OCI-LY1 (cell line): Measurements from ENCODE around the gene GNAI2.

Experiments used
- H2AFZ ChIP-seq: fragments of 200-600 bp; sonication (generic), shearing (Covaris generic); 2 replicates; pipeline ENCODE4 v1.6.0; 2014; ENCODE audit warnings: antibody characterized with exemption, mild to moderate bottlenecking, low read length
- H3F3A ChIP-seq: fragments of 200-600 bp; sonication (generic), shearing (Covaris generic); 2 replicates; pipeline ENCODE4 v1.6.0; 2014; ENCODE audit warnings: mild to moderate bottlenecking, antibody characterized with exemption, low read length, moderate library complexity; ENCODE audit not compliant: insufficient read depth
- H3K27ac ChIP-seq: fragments of 200-600 bp; sonication (generic); 2 replicates; pipeline ENCODE4 v1.5.1; 2014; ENCODE audit warnings: low read length, mixed run types, mild to moderate bottlenecking, low read depth; ENCODE audit not compliant: poor library complexity, severe bottlenecking
- H3K27me3 ChIP-seq: fragments of 200-600 bp; sonication (generic); 2 replicates; pipeline ENCODE4 v1.6.0; 2014; ENCODE audit warnings: antibody characterized with exemption, mild to moderate bottlenecking, low read length, moderate library complexity; ENCODE audit not compliant: insufficient read depth
- H3K36me3 ChIP-seq: fragments of 200-600 bp; sonication (generic); 2 replicates; pipeline ENCODE4 v1.6.1; 2014; ENCODE audit warnings: mild to moderate bottlenecking, antibody characterized with exemption, low read length, moderate library complexity, mixed read lengths; ENCODE audit not compliant: insufficient read depth
- H3K4me1 ChIP-seq: fragments of 200-600 bp; sonication (generic); 2 replicates; pipeline ENCODE4 v1.5.1; 2014; ENCODE audit warnings: mild to moderate bottlenecking, low read length, moderate library complexity; ENCODE audit not compliant: insufficient read depth, severe bottlenecking
- H3K4me2 ChIP-seq: fragments of 200-600 bp; sonication (generic), shearing (Covaris generic); 2 replicates; pipeline ENCODE4 v1.6.1; 2014; ENCODE audit warnings: low read length
- H3K4me3 ChIP-seq: fragments of 200-600 bp; sonication (generic); 2 replicates; pipeline ENCODE4 v1.5.1; 2014; ENCODE audit warnings: low read length, low read depth, mild to moderate bottlenecking, mixed read lengths; ENCODE audit not compliant: poor library complexity, severe bottlenecking
- H3K79me2 ChIP-seq: fragments of 200-600 bp; shearing (Covaris generic); 2 replicates; pipeline ENCODE4 v1.6.1; 2016; ENCODE audit warnings: mixed run types, low read length, mixed read lengths; ENCODE audit not compliant: insufficient read depth
- H3K9ac ChIP-seq: fragments of 200-600 bp; sonication (generic), shearing (Covaris generic); 2 replicates; pipeline ENCODE4 v1.6.1; 2014; ENCODE audit warnings: mild to moderate bottlenecking, low read length, mixed read lengths
- H3K9me2 ChIP-seq: fragments of 200-600 bp; sonication (generic), shearing (Covaris generic); 2 replicates; pipeline ENCODE4 v1.6.1; 2014; ENCODE audit warnings: low read depth, mild to moderate bottlenecking, low read length, mixed read lengths
- H3K9me3 ChIP-seq: fragments of 200-600 bp; shearing (Covaris generic); 2 replicates; pipeline ENCODE4 v1.6.1; 2014; ENCODE audit warnings: low read length, mixed read lengths
- H4K20me1 ChIP-seq: fragments of 200-600 bp; sonication (generic), shearing (Covaris generic); 2 replicates; pipeline ENCODE4 v1.6.0; 2016; ENCODE audit warnings: mild to moderate bottlenecking, low read length; ENCODE audit not compliant: insufficient read depth
- CTCF ChIP-seq: fragments of 200-600 bp; sonication (generic), shearing (Covaris generic); IDR thresholded peaks from 2 replicates; pipeline ENCODE4 v1.5.1; 2017; ENCODE audit warnings: mild to moderate bottlenecking, antibody characterized with exemption, low read length, moderate library complexity, mixed read lengths
- EZH2 ChIP-seq: fragments of 200-600 bp; sonication (generic), shearing (Covaris generic); IDR thresholded peaks from 2 replicates; pipeline ENCODE4 v1.8.0; 2017; ENCODE audit warnings: borderline replicate concordance, mixed run types, mild to moderate bottlenecking, antibody characterized with exemption, low read length, moderate library complexity, mixed read lengths

Gene GNAI2

DNA sequence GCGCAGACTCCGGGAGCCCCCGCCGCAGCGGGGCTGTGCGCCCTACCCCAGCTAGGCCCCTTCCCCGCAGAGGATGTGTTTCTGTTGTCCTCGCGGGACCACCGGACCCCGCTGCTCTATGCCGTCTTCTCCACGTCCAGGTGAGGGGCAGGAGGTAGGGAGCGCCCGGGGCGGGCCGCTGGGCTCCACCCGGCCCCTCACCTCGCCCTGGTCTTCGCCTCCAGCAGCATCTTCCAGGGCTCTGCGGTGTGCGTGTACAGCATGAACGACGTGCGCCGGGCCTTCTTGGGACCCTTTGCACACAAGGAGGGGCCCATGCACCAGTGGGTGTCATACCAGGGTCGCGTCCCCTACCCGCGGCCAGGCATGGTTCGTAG is 37.7 kb downstream of the GNAI2 start:
- no peaks in the 10 kb centered on the region for H3K79me2 ChIP-seq
- H3K4me2 ChIP-seq, result no peak overlapping the region
- no peaks in the 10 kb centered on the region for H4K20me1 ChIP-seq
- TF ChIP-seq EZH2, result no peak
- TF ChIP-seq CTCF, result no peak
- no peaks in the 10 kb centered on the region for H3K27me3 ChIP-seq
- no peaks in the 10 kb centered on the region for H3K9me3 ChIP-seq
- no peak overlapping the region for H2AFZ ChIP-seq
- no peak overlapping the region for H3K9ac ChIP-seq
- H3K9me2 ChIP-seq, result no peaks in the 10 kb centered on the region
- no peaks in the 10 kb centered on the region for H3K36me3 ChIP-seq
- no peak overlapping the region for H3K4me3 ChIP-seq
- peaks cover 6% of the 10 kb centered on the region for H3K4me1 ChIP-seq
- no peak overlapping the region for H3K27ac ChIP-seq
- no peaks in the 10 kb centered on the region for H3F3A ChIP-seq

DNA sequence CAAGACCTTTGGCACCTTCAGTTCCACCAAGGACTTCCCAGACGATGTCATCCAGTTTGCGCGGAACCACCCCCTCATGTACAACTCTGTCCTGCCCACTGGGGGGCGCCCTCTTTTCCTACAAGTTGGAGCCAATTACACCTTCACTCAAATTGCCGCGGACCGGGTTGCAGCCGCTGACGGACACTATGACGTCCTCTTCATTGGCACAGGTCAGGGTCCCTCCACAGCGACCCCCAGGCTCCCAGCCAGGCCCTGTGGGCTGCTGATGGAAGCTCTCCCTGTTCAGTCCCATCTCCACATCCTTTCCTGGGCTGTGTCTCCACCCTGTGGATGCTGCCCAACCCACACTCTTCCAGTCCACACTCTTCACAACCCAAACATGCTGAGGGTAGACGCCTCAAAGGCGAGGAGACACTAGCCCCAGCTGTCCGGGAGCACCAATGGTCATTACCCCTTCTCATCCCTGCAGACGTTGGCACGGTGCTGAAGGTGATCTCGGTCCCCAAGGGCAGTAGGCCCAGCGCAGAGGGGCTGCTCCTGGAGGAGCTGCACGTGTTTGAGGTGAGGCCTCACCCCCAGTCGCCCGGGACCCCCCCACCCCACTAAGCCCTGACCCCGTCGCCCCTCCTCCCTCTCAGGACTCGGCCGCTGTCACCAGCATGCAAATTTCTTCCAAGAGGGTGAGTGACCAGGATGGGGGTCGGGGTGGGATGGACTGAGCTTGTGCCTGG is 38.5 kb downstream of the GNAI2 start:
- Histone ChIP-seq H2AFZ (no peak overlapping the region), H3K27me3 (no peaks in the 10 kb centered on the region), H3K9ac (no peak overlapping the region), H3K36me3 (no peaks in the 10 kb centered on the region), H3K27ac (no peak overlapping the region), H3K4me1 (peaks cover 6% of the 10 kb centered on the region), H4K20me1 (no peaks in the 10 kb centered on the region), H3K4me3 (no peak overlapping the region), H3K4me2 (no peak overlapping the region; the same call in 1 of the 2 replicates), H3F3A (no peaks in the 10 kb centered on the region), H3K79me2 (no peaks in the 10 kb centered on the region), H3K9me3 (no peaks in the 10 kb centered on the region), H3K9me2 (no peaks in the 10 kb centered on the region)
- TF ChIP-seq CTCF (peak; percentile 95), EZH2 (no peak)

DNA sequence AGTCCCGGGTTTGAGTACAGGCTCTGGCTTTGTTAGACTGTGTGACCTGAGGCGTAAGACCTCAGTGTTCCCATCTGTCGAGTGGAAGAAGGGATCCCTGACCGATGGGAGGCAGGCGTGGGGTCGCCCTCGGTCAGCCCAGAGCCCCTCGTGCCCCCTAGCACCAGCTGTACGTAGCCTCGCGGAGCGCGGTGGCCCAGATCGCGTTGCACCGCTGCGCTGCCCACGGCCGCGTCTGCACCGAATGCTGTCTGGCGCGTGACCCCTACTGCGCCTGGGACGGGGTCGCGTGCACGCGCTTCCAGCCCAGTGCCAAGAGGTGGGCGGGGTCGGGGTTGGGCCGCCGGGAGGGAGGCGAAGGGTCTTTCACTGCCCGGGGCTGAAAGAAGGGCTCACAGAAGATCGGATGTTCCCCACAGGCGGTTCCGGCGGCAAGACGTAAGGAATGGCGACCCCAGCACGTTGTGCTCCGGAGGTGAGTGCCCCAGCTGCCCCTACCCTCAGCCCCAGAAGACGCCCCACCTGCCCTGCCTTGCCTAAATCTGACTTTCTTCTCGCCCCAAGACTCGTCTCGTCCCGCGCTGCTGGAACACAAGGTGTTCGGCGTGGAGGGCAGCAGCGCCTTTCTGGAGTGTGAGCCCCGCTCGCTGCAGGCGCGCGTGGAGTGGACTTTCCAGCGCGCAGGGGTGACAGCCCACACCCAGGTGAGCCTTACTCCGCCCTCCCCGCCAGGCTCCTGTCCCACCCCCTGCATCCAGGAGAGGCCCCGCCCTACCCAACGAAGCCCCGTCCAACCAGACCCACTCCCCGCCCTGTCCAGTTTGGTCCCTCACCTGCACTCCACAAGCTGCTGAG is 39.4 kb downstream of the GNAI2 start:
- Histone ChIP-seq H3K4me2 (no peak overlapping the region; the same call in 1 of the 2 replicates), H3K4me3 (no peak overlapping the region), H2AFZ (no peak overlapping the region), H3K79me2 (no peaks in the 10 kb centered on the region), H3F3A (no peaks in the 10 kb centered on the region), H3K9me3 (no peaks in the 10 kb centered on the region), H3K9me2 (no peaks in the 10 kb centered on the region), H3K4me1 (peaks cover 6% of the 10 kb centered on the region), H4K20me1 (no peaks in the 10 kb centered on the region), H3K9ac (no peak overlapping the region), H3K36me3 (no peaks in the 10 kb centered on the region), H3K27ac (no peak overlapping the region), H3K27me3 (no peaks in the 10 kb centered on the region)
- TF ChIP-seq CTCF (no peak), EZH2 (no peak)
